Activated B cell treated with CpG ODN at 0.5 μM for 24 hours (primary cell): Measurements from ENCODE around the gene ANKRD55. TPM values are rescaled to one million over a fixed set of nuclear protein-coding genes. Genes with fewer than 3 reads are reported as not detected.

Source experiments
- ATAC-seq: fragments of 200-7000 bp; cut with Tn5 transposase; one replicate; pipeline ENCODE4 v1.10.0; 2021; ENCODE audit warnings: low read depth, mild to moderate bottlenecking, moderate library complexity
- CTCF ChIA-PET: fragments of 350-600 bp; sonication (Branson Sonifier 250); formaldehyde crosslinking; loops from one replicate; lab custom pipeline; 2021; ENCODE audit warnings: antibody characterized with exemption; lab: Charles Lee
- POLR2A ChIA-PET: fragments of 350-600 bp; sonication (Branson Sonifier 250); formaldehyde crosslinking; loops from one replicate; lab custom pipeline; 2021; ENCODE audit warnings: antibody characterized with exemption; lab: Charles Lee
- DNase-seq: peaks from one replicate; pipeline ENCODE4 v3.0.0; 2022
- H3K27ac Mint-ChIP-seq: one replicate; pipeline ENCODE4 v1.8.0; 2020; ENCODE audit warnings: mixed read lengths
- H3K27me3 Mint-ChIP-seq: one replicate; pipeline ENCODE4 v1.8.0; 2021; ENCODE audit warnings: mixed read lengths
- H3K36me3 Mint-ChIP-seq: one replicate; pipeline ENCODE4 v1.8.0; 2021; ENCODE audit warnings: low read depth, mixed read lengths
- H3K4me1 Mint-ChIP-seq: one replicate; pipeline ENCODE4 v1.8.0; 2021; ENCODE audit warnings: mixed read lengths
- H3K4me3 Mint-ChIP-seq: one replicate; pipeline ENCODE4 v1.8.0; 2020; ENCODE audit warnings: mild to moderate bottlenecking, mixed read lengths
- H3K9me3 Mint-ChIP-seq: one replicate; pipeline ENCODE4 v1.8.0; 2020; ENCODE audit warnings: mixed read lengths
- intact Hi-C: fragments of 100-400 bp; cut with micrococcal nuclease; formaldehyde crosslinking; loops from one replicate; pipeline ENCODE4 v1.15.1; 2024
- total RNA-seq: library from RNA; stranded (reverse); gene quantifications from 2 replicates; pipeline ENCODE4 v1.2.3, GENCODE V29; 2022
- TF ChIP-seq, protein P1 (sequence below): fragments of 200-600 bp; IDR thresholded peaks from one replicate; pipeline ENCODE4 v1.8.0; 2022; ENCODE audit warnings: antibody characterized with exemption, mild to moderate bottlenecking

The ANKRD55 gene
- total RNA-seq, 1 donor from 2014 or later, result not detected

DNA sequence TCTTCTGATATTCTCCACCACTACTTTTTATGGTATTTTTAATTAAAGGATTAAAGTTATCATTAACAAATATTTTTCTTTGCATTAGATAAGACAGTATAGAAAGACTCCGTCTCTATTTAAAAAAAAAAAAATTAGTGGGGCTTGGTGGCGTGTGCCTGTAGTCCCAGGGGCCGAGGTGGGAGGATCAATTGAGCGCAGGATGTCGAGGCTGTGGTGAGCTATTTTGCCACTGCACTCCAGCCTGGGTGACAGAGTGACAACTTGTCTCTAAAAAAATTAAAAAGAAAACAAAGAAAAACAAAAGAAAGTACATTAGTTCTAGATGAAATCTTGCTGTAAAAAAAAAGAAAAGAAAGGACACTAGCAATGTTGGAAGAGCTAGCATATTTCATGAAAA lies 141.0 kb downstream of the ANKRD55 start:
- CTCF ChIA-PET, result no interaction called here
- POLR2A ChIA-PET, result no interaction called here
- ATAC-seq, result no peak
- Mint-ChIP-seq H3K27ac (no peak overlapping the region), H3K4me3 (no peak overlapping the region), H3K27me3 (peaks cover 7% of the 10 kb centered on the region), H3K36me3 (no peaks in the 10 kb centered on the region), H3K9me3 (no peaks in the 10 kb centered on the region), H3K4me1 (peaks cover 2% of the 10 kb centered on the region)
- TF ChIP-seq, protein P1, sequence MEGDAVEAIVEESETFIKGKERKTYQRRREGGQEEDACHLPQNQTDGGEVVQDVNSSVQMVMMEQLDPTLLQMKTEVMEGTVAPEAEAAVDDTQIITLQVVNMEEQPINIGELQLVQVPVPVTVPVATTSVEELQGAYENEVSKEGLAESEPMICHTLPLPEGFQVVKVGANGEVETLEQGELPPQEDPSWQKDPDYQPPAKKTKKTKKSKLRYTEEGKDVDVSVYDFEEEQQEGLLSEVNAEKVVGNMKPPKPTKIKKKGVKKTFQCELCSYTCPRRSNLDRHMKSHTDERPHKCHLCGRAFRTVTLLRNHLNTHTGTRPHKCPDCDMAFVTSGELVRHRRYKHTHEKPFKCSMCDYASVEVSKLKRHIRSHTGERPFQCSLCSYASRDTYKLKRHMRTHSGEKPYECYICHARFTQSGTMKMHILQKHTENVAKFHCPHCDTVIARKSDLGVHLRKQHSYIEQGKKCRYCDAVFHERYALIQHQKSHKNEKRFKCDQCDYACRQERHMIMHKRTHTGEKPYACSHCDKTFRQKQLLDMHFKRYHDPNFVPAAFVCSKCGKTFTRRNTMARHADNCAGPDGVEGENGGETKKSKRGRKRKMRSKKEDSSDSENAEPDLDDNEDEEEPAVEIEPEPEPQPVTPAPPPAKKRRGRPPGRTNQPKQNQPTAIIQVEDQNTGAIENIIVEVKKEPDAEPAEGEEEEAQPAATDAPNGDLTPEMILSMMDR, result no peak
- intact Hi-C loops, result no loop called here
- no peak for DNase-seq

DNA sequence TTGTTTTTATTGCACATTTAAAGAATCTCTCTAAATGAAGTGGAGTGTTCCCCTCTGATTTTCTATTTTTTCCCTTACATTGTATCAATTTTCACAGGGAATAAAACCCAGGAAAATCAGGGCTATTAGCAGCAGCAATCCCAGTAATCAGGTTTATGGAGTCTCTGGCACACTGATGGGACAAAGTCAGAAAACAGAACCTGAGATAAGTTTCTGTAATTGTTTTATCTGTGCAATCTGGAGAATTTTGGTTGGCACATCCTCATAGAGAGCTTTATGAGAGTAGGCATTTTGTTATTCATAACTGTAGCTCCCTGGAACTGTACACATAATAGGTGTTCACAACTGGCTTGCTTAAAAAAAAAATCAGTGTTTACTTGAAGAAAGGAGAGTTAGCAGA lies 141.5 kb downstream of the ANKRD55 start:
- peaks cover 7% of the 10 kb centered on the region for H3K27me3 Mint-ChIP-seq
- ChIA-PET POLR2A (no interaction called here), CTCF (no interaction called here)
- ATAC-seq (no peak), DNase-seq (no peak)
- no peak overlapping the region for H3K4me3 Mint-ChIP-seq
- H3K27ac Mint-ChIP-seq, result no peak overlapping the region
- H3K9me3 Mint-ChIP-seq, result no peaks in the 10 kb centered on the region
- TF ChIP-seq, protein P1, result no peak
- peaks cover 2% of the 10 kb centered on the region for H3K4me1 Mint-ChIP-seq
- intact Hi-C loops, result no loop called here
- H3K36me3 Mint-ChIP-seq, result no peaks in the 10 kb centered on the region

DNA sequence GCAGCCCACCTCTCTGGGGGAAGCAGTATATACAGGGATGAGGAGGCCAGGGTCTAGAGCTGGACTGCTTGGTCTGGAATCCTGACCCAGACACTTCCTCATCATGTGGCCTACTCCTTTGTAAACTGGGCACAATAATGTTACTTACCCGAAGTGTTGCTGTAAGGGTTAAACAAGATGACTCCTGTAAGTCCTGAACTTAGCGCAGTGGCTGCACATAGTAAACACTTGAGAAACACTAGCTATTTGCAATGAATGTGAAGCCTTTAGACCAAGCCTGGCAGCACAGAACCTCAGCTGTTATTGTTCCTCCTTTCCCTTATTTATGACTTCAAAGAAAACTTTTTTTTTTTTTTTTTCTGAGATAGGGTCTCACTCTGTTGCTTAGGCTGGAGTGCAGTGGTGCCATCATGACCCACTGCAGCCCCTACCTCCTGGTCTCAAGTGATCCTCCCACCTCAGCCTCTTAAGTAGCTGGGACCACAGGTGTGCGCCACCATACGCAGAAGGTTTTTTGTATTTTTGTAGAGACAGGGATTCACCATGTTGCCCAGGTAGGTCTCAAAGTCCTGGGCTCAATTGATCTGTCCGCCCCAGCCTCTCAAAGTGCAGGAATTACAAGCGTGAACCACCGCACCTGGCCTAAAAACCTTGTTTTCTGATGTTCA lies 142.2 kb downstream of the ANKRD55 start:
- Mint-ChIP-seq H3K27ac (no peak overlapping the region), H3K4me1 (peaks cover 2% of the 10 kb centered on the region), H3K36me3 (no peaks in the 10 kb centered on the region), H3K4me3 (no peak overlapping the region), H3K27me3 (peaks cover 8% of the 10 kb centered on the region), H3K9me3 (no peaks in the 10 kb centered on the region)
- ChIA-PET POLR2A (no interaction called here), CTCF (no interaction called here)
- no peak for ATAC-seq
- no peak for DNase-seq
- TF ChIP-seq, protein P1, result no peak
- intact Hi-C loops, result no loop called here

DNA sequence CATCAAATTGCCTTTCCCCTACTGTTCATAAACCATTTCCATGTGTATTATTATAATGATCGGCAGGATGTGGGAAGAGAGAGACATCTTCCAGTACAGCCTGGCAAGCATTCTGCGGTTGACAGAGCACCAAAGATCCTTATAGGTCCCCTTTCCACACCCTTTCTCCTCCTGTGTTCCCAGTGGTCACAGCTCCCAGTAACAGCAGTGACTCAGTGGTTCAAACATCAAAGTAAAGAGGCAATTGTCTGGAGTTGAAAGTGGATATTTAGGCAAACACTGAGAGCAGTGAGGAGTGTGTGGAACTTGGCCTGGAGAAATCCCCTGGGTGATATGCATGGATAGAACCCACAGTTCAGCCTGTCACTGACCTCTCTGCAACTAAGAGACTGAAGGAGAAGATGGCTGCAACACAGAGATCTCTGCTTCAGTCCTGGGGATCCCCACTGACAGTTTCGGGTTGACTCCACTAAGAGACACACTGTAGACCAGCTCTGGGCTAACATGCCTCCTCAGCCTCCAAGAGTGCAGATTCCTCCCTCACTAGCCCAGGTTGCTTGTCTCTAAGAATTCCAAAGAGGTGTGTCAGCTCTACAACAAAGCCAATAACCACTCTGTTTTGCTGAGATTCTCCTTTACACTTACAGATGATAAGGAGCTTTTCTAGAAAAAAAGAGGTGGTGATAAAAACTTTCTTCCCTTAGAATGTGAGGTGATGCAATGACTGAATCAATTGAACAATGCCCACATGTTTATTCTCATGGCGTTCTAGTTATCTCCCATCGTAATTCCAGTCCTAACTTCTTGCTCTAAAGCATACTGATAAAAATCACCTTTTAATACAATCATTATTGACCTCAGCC lies 143.9 kb downstream of the ANKRD55 start:
- ChIA-PET POLR2A (no interaction called here), CTCF (no interaction called here)
- no peaks in the 10 kb centered on the region for H3K36me3 Mint-ChIP-seq
- no peaks in the 10 kb centered on the region for H3K4me1 Mint-ChIP-seq
- peaks cover 13% of the 10 kb centered on the region for H3K27me3 Mint-ChIP-seq
- no peak overlapping the region for H3K27ac Mint-ChIP-seq
- no peaks in the 10 kb centered on the region for H3K9me3 Mint-ChIP-seq
- intact Hi-C loops, result no loop called here
- ATAC-seq (no peak), DNase-seq (no peak)
- H3K4me3 Mint-ChIP-seq, result no peak overlapping the region
- TF ChIP-seq, protein P1, result no peak

DNA sequence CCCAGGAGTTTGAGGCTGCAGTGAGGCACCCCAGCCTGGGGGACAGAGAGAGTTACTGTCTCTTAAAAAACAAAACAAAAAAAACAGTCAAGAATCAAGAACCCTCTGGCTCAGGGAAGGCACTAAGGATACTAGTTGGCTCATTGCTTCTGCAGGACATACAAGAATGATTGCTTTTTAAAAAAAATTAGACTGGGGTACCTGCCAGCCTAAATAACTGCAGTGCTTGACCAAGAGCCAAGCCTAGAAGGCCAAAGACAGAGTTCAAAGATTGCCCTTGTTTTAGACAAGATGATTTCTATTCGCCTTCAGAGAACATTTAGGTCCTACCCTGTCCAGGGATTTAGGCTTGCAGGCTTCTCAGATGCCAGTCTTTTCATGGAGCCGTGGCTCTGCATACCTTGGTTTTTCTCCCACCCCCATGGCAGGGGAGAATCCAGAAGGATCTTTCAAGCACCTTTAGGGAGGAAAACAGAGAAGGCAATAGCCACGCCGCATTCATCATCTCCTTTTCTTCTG lies 144.6 kb downstream of the ANKRD55 start:
- Mint-ChIP-seq H3K4me1 (no peaks in the 10 kb centered on the region), H3K36me3 (no peaks in the 10 kb centered on the region), H3K4me3 (no peak overlapping the region), H3K27ac (no peak overlapping the region), H3K9me3 (no peaks in the 10 kb centered on the region), H3K27me3 (peaks cover 13% of the 10 kb centered on the region)
- intact Hi-C loops, result no loop called here
- CTCF ChIA-PET, result no interaction called here
- no peak for ATAC-seq
- no peak for DNase-seq
- POLR2A ChIA-PET, result no interaction called here
- TF ChIP-seq, protein P1, result no peak
